Uterus (tissue), 2 donors: ENCODE measurements around the gene APPBP2.

ENCODE experiments used
- CTCF ChIP-seq, 4 experiments: fragments of 200-600 bp in 2 of 4; fragments of 450-650 bp in 2 of 4; sonication (generic) in 2 of 4; IDR thresholded peaks; one replicate each; pipeline ENCODE4 v1.5.1; 2016 to 2019; ENCODE audit warnings: antibody characterized with exemption in 4 of 4, mild to moderate bottlenecking in 2 of 4, moderate library complexity in 1 of 4
- POLR2A ChIP-seq, 2 donors: fragments of 450-650 bp; IDR thresholded peaks; one replicate each; pipeline ENCODE4 v1.6.1; 2016; ENCODE audit warnings: antibody characterized with exemption in 2 of 2, mild to moderate bottlenecking in 1 of 2, moderate library complexity in 1 of 2

GRCh38 chr17:60436676-60437075 is 89.4 kb downstream of the APPBP2 start:
- TF ChIP-seq CTCF (IDR thresholded peaks at IDR 0.05) (no peak), POLR2A (IDR thresholded peaks at IDR 0.05) (no peak)
